GM23338 (cell line): ENCODE measurements around the gene CACNA1B.

Source experiments
- CREB1 ChIP-seq: fragments of 250-450 bp; sonication (Bioruptor Pico); IDR thresholded peaks from 2 replicates; pipeline ENCODE4 v1.5.0; 2020; ENCODE audit warnings: low read depth, mild to moderate bottlenecking, moderate library complexity
- CTCF ChIP-seq, 2 experiments: fragments of 200-600 bp in 1 of 2; sonication (generic) in 1 of 2; conservative IDR thresholded peaks; 2 replicates each; pipeline versions ENCODE4 v1.5.1 to v1.6.1; 2016 to 2017; ENCODE audit warnings: antibody characterized with exemption in 2 of 2, low read depth in 2 of 2, mild to moderate bottlenecking in 2 of 2, moderate library complexity in 1 of 2
- EZH2 ChIP-seq: fragments of 200-600 bp; sonication (generic); IDR thresholded peaks from one replicate; pipeline ENCODE4 v1.8.0; 2017; ENCODE audit warnings: antibody characterized with exemption, mild to moderate bottlenecking, low read depth; ENCODE audit not compliant: unreplicated experiment
- EZH2phosphoT487 ChIP-seq: fragments of 200-600 bp; sonication (generic); IDR thresholded peaks from one replicate; pipeline ENCODE4 v1.8.1; 2018; ENCODE audit warnings: antibody characterized with exemption; ENCODE audit not compliant: unreplicated experiment
- POLR2AphosphoS5 ChIP-seq: IDR thresholded peaks from 2 replicates; pipeline ENCODE4 v1.6.1; 2016; ENCODE audit warnings: antibody characterized with exemption, low read depth
- REST ChIP-seq: IDR thresholded peaks from one replicate; pipeline ENCODE4 v1.6.1; 2018; ENCODE audit warnings: antibody characterized with exemption; ENCODE audit not compliant: unreplicated experiment
- ZNF331 ChIP-seq: fragments of 250-450 bp; sonication (Bioruptor Pico); IDR thresholded peaks from 2 replicates; pipeline ENCODE4 v1.5.0; 2020; ENCODE audit warnings: low read depth, mild to moderate bottlenecking, moderate library complexity
- ZNF462 ChIP-seq: fragments of 250-450 bp; sonication (Bioruptor Pico); IDR thresholded peaks from 2 replicates; pipeline ENCODE4 v1.5.0; 2020; ENCODE audit warnings: mild to moderate bottlenecking, moderate library complexity

GRCh38 chr9:138122201-138122600 lies 244.6 kb downstream of the CACNA1B start:
- TF ChIP-seq POLR2AphosphoS5, result no peak
- no peak for TF ChIP-seq CTCF (conservative IDR thresholded peaks at IDR 0.05; ENCODE audit: low read depth in 2 of 2)
- no peak for TF ChIP-seq EZH2phosphoT487
- no peak for TF ChIP-seq REST
- no peak for TF ChIP-seq ZNF331 (CRISPR knock-in tag)
- no peak for TF ChIP-seq EZH2
- no peak for TF ChIP-seq ZNF462 (CRISPR knock-in tag)
- TF ChIP-seq CREB1, result no peak
